Activated naive CD4-positive, alpha-beta T cell treated with anti-CD3 and anti-CD28 coated beads for 36 hours (primary cell): ENCODE measurements around the gene DNLZ. TPM values are rescaled to one million over a fixed set of nuclear protein-coding genes. Genes with fewer than 3 reads are reported as not detected.
A peak's percentile ranks its signal among the peaks of the same experiment; 100 is the strongest.

Experiments
- CTCF ChIA-PET: fragments of 350-600 bp; sonication (Branson Sonifier 250); formaldehyde crosslinking; loops from one replicate; lab custom pipeline; 2021; ENCODE audit warnings: antibody characterized with exemption; lab: Charles Lee
- DNase-seq: peaks from one replicate; pipeline ENCODE4 v3.0.0-alpha.2; 2020
- H3K27ac Mint-ChIP-seq: one replicate; pipeline ENCODE4 v1.8.0; 2021; ENCODE audit warnings: mild to moderate bottlenecking, mixed read lengths
- H3K27me3 Mint-ChIP-seq: one replicate; pipeline ENCODE4 v1.8.0; 2021; ENCODE audit warnings: low read depth, mixed read lengths
- H3K36me3 Mint-ChIP-seq: one replicate; pipeline ENCODE4 v1.8.0; 2021; ENCODE audit warnings: low read depth, mixed read lengths
- H3K4me1 Mint-ChIP-seq: one replicate; pipeline ENCODE4 v1.8.0; 2021; ENCODE audit warnings: low read depth, mixed read lengths
- H3K4me3 Mint-ChIP-seq: one replicate; pipeline ENCODE4 v1.8.0; 2021; ENCODE audit warnings: mild to moderate bottlenecking, moderate library complexity, mixed read lengths
- H3K9me3 Mint-ChIP-seq: one replicate; pipeline ENCODE4 v1.8.0; 2021; ENCODE audit warnings: mixed read lengths
- intact Hi-C: fragments of 100-400 bp; cut with micrococcal nuclease; formaldehyde crosslinking; loops from one replicate; pipeline ENCODE4 v1.15.1; 2023
- total RNA-seq, 2 experiments: library from RNA; stranded (reverse); gene quantifications; one replicate each; pipeline ENCODE4 v1.2.3, GENCODE V29; 2021

The DNLZ gene
- total RNA-seq, 2 experiments from 2014 or later, result 9.9 to 12.0 TPM

GRCh38 chr9:136403915-136404800, 40.6 kb upstream of the DNLZ start:
- intact Hi-C loops, result loop anchor here (1.0 to 5.0 kb wide), 11 partner anchors 35 to 683 kb away; partner anchors contain the start of genes CAMSAP1, DNLZ, INPP5E and MAN1B1
- H3K4me1 Mint-ChIP-seq, result peaks cover 72% of the 10 kb centered on the region
- CTCF ChIA-PET, result interaction anchor here (0.6 to 1.4 kb wide), 7 partner anchors 10 to 135 kb away, joined by 3 to 5 read pairs (median 4); no protein-coding TSS in a partner anchor
- peak; percentile 85 for DNase-seq
- no peaks in the 10 kb centered on the region for H3K9me3 Mint-ChIP-seq
- H3K27ac Mint-ChIP-seq, result peak overlapping the region; percentile 98
- H3K36me3 Mint-ChIP-seq, result peaks cover 58% of the 10 kb centered on the region
- H3K27me3 Mint-ChIP-seq, result no peaks in the 10 kb centered on the region
- peak overlapping the region; percentile 60 for H3K4me3 Mint-ChIP-seq

GRCh38 chr9:136403538-136403914, 40.0 kb upstream of the DNLZ start:
- H3K27ac Mint-ChIP-seq, result peak overlapping the region; percentile 98
- H3K9me3 Mint-ChIP-seq, result no peaks in the 10 kb centered on the region
- H3K4me3 Mint-ChIP-seq, result peak overlapping the region; percentile 60
- H3K36me3 Mint-ChIP-seq, result peaks cover 58% of the 10 kb centered on the region
- peak; percentile 90 for DNase-seq
- H3K4me1 Mint-ChIP-seq, result peaks cover 72% of the 10 kb centered on the region
- no peaks in the 10 kb centered on the region for H3K27me3 Mint-ChIP-seq
- CTCF ChIA-PET, result interaction anchor here (0.6 to 1.4 kb wide), 8 partner anchors 11 to 136 kb away, joined by 3 to 5 read pairs (median 4); no protein-coding TSS in a partner anchor
- intact Hi-C loops, result loop anchor here (1.0 to 5.0 kb wide), 7 partner anchors 40 to 684 kb away; partner anchors contain the start of genes CAMSAP1, DNLZ, MAN1B1 and SEC16A

GRCh38 chr9:136402067-136402466, 38.5 kb upstream of the DNLZ start:
- no peak overlapping the region for H3K4me3 Mint-ChIP-seq
- H3K36me3 Mint-ChIP-seq, result peaks cover 53% of the 10 kb centered on the region
- CTCF ChIA-PET, result interaction anchor here (1.0 kb wide), 1 partner anchor 90 kb away, joined by 3 read pairs; no protein-coding TSS in a partner anchor
- H3K9me3 Mint-ChIP-seq, result no peaks in the 10 kb centered on the region
- no peak for DNase-seq
- H3K27me3 Mint-ChIP-seq, result no peaks in the 10 kb centered on the region
- intact Hi-C loops, result loop anchor here (5.0 kb wide), 4 partner anchors 285 to 685 kb away; partner anchors contain the start of genes CAMSAP1, MAN1B1 and TMEM250
- peaks cover 65% of the 10 kb centered on the region for H3K4me1 Mint-ChIP-seq
- H3K27ac Mint-ChIP-seq, result peak overlapping the region; percentile 85

GRCh38 chr9:136401173-136401922, 37.8 kb upstream of the DNLZ start:
- peaks cover 63% of the 10 kb centered on the region for H3K4me1 Mint-ChIP-seq
- no peak for DNase-seq
- H3K4me3 Mint-ChIP-seq, result peak overlapping the region; percentile 19
- H3K9me3 Mint-ChIP-seq, result no peaks in the 10 kb centered on the region
- peaks cover 56% of the 10 kb centered on the region for H3K36me3 Mint-ChIP-seq
- CTCF ChIA-PET, result interaction anchor here (0.6 to 1.2 kb wide), 9 partner anchors 8 to 482 kb away, joined by 3 to 8 read pairs (median 3); no protein-coding TSS in a partner anchor
- intact Hi-C loops, result loop anchor here (5.0 kb wide), 4 partner anchors 284 to 686 kb away; partner anchors contain the start of genes CAMSAP1, MAN1B1 and TMEM250
- no peaks in the 10 kb centered on the region for H3K27me3 Mint-ChIP-seq
- peak overlapping the region; percentile 85 for H3K27ac Mint-ChIP-seq

- H3K9me3 Mint-ChIP-seq, result no peaks in the 10 kb centered on the region
- peak; percentile 85 for DNase-seq
- H3K4me1 Mint-ChIP-seq, result peaks cover 57% of the 10 kb centered on the region
- intact Hi-C loops, result loop anchor here (1.0 to 5.0 kb wide), 6 partner anchors 10 to 687 kb away; partner anchors contain the start of genes CAMSAP1, ENTR1, MAN1B1 and PMPCA
- CTCF ChIA-PET, result interaction anchor here (0.6 to 1.5 kb wide), 8 partner anchors 9 to 483 kb away, joined by 3 to 8 read pairs (median 3); partner anchors contain the start of gene DNLZ
- peak within 1 kb of the TSS; percentile 78 for H3K4me3 Mint-ChIP-seq
- H3K27ac Mint-ChIP-seq, result peak within 1 kb of the TSS; percentile 59
- peaks cover 51% of the 10 kb centered on the region for H3K36me3 Mint-ChIP-seq
- no peaks in the 10 kb centered on the region for H3K27me3 Mint-ChIP-seq
These were observed 36.7 kb upstream of the DNLZ start, which contains the start of gene SNAPC4 for GRCh38 chr9:136400038-136400834. Gene SNAPC4 (minus strand): TSS chr9:136400170. CDS start chr9:136398428, 1,742 bp downstream.

- Mint-ChIP-seq H3K4me1 (peaks cover 48% of the 10 kb centered on the region), H3K9me3 (no peaks in the 10 kb centered on the region), H3K4me3 (peak overlapping the region; percentile 78), H3K27me3 (no peaks in the 10 kb centered on the region), H3K36me3 (peaks cover 48% of the 10 kb centered on the region), H3K27ac (peak overlapping the region; percentile 43)
- CTCF ChIA-PET, result interaction anchor here (0.7 to 1.5 kb wide), 2 partner anchors 10 to 36 kb away, joined by 3 read pairs; partner anchors contain the start of gene DNLZ
- intact Hi-C loops, result loop anchor here (1.0 to 5.0 kb wide), 6 partner anchors 11 to 688 kb away; partner anchors contain the start of genes CAMSAP1, ENTR1, MAN1B1 and PMPCA
- DNase-seq, result peak; percentile 58
These were observed 35.9 kb upstream of the DNLZ start for GRCh38 chr9:136399176-136400037.

GRCh38 chr9:136398286-136398685, 34.7 kb upstream of the DNLZ start:
- no peak for DNase-seq
- H3K27ac Mint-ChIP-seq, result peak overlapping the region; percentile 41
- H3K9me3 Mint-ChIP-seq, result no peaks in the 10 kb centered on the region
- peak overlapping the region; percentile 78 for H3K4me3 Mint-ChIP-seq
- CTCF ChIA-PET, result interaction anchor here (0.6 to 1.1 kb wide), 3 partner anchors 9 to 29 kb away, joined by 3 read pairs; no protein-coding TSS in a partner anchor
- intact Hi-C loops, result no loop called here
- peaks cover 37% of the 10 kb centered on the region for H3K4me1 Mint-ChIP-seq
- H3K36me3 Mint-ChIP-seq, result peaks cover 42% of the 10 kb centered on the region
- no peaks in the 10 kb centered on the region for H3K27me3 Mint-ChIP-seq

- no peaks in the 10 kb centered on the region for H3K9me3 Mint-ChIP-seq
- H3K27me3 Mint-ChIP-seq, result no peaks in the 10 kb centered on the region
- no peak overlapping the region for H3K4me3 Mint-ChIP-seq
- H3K27ac Mint-ChIP-seq, result no peak overlapping the region
- peaks cover 35% of the 10 kb centered on the region for H3K4me1 Mint-ChIP-seq
- CTCF ChIA-PET, result interaction anchor here (1.0 to 1.1 kb wide), 2 partner anchors 9 to 12 kb away, joined by 3 read pairs; no protein-coding TSS in a partner anchor
- intact Hi-C loops, result no loop called here
- peaks cover 41% of the 10 kb centered on the region for H3K36me3 Mint-ChIP-seq
- DNase-seq, result no peak
These were observed 34.1 kb upstream of the DNLZ start for GRCh38 chr9:136397643-136398042.

GRCh38 chr9:136396219-136396515, 32.6 kb upstream of the DNLZ start:
- no peak overlapping the region for H3K27ac Mint-ChIP-seq
- H3K36me3 Mint-ChIP-seq, result peaks cover 34% of the 10 kb centered on the region
- H3K4me3 Mint-ChIP-seq, result no peak overlapping the region
- H3K27me3 Mint-ChIP-seq, result no peaks in the 10 kb centered on the region
- CTCF ChIA-PET, result interaction anchor here (1.4 kb wide), 1 partner anchor 15 kb away, joined by 5 read pairs; no protein-coding TSS in a partner anchor
- DNase-seq, result no peak
- no peaks in the 10 kb centered on the region for H3K9me3 Mint-ChIP-seq
- peaks cover 25% of the 10 kb centered on the region for H3K4me1 Mint-ChIP-seq
- intact Hi-C loops, result no loop called here
